HCT116 (cell line): ENCODE measurements around the gene TAGLN2. TPM values are rescaled to one million over a fixed set of nuclear protein-coding genes. Genes with fewer than 3 reads are reported as not detected.

Source experiments
- ATAC-seq: fragments of 200-7000 bp; cut with Tn5 transposase; 2 replicates; pipeline ENCODE4 v1.9.1; 2020; ENCODE audit warnings: mild to moderate bottlenecking, moderate library complexity
- BruUV-seq: library from RNA; stranded (reverse); fragments of 400-500 nt; replicated peaks from 2 replicates; lab custom pipeline; 2021; lab: Mats Ljungman, UMichigan
- CTCF ChIA-PET: fragments of 300-600 bp; sonication (Branson Sonifier 250); formaldehyde crosslinking; loops from one replicate; lab custom pipeline; 2021; ENCODE audit warnings: antibody characterized with exemption; lab: Charles Lee
- POLR2A ChIA-PET: fragments of 300-600, 350-600 bp; sonication (Branson Sonifier 250); formaldehyde crosslinking; loops from one replicate; lab custom pipeline; 2021; ENCODE audit warnings: antibody characterized with exemption; lab: Charles Lee
- RAD21 ChIA-PET, 2 experiments: fragments of 300-600 bp; sonication (Branson Sonifier 250); formaldehyde crosslinking; loops; one replicate each; lab custom pipeline; 2023; ENCODE audit warnings: low total read pairs in 2 of 2; ENCODE audit not compliant: uncharacterized antibody in 2 of 2, unreplicated experiment in 2 of 2, low non-redundant PET in 1 of 2; lab: Charles Lee
- DNase-seq: peaks from one replicate; pipeline ENCODE4 v3.0.0-alpha.2; 2010; ENCODE audit warnings: low read depth, low spot score
- H2AFZ ChIP-seq: fragments of 200-600 bp; shearing (Covaris generic), sonication (generic); 2 replicates; pipeline ENCODE4 v1.6.1; 2017; ENCODE audit warnings: low read depth, mixed run types, mixed read lengths, antibody characterized with exemption, low read length; ENCODE audit not compliant: poor library complexity, severe bottlenecking
- H3K27ac ChIP-seq: 2 replicates; pipeline ENCODE4 v1.5.1; 2012; ENCODE audit warnings: low read depth, low read length
- H3K27me3 ChIP-seq: fragments of 200-600 bp; sonication (generic); 2 replicates; pipeline ENCODE4 v1.6.1; 2016; ENCODE audit warnings: mixed run types, low read length, mixed read lengths; ENCODE audit not compliant: insufficient read depth
- H3K36me3 ChIP-seq, 2 experiments: fragments of 200-500 bp in 1 of 2; fragments of 200-600 bp in 1 of 2; sonication (Bioruptor generic) in 1 of 2; sonication (generic) in 1 of 2; 2 replicates each; pipeline versions ENCODE4 v1.5.1 to v1.6.1; 2014 to 2016; ENCODE audit warnings: low read length in 2 of 2, inconsistent platforms in 1 of 2, mixed read lengths in 1 of 2, mixed run types in 1 of 2; ENCODE audit not compliant: insufficient read depth in 2 of 2, control insufficient read depth in 1 of 2
- H3K4me1 ChIP-seq, 2 experiments: fragments of 200-600 bp in 1 of 2; sonication (generic) in 1 of 2; 2 replicates each; pipeline versions ENCODE4 v1.5.1 to v1.6.1; 2012 to 2017; ENCODE audit warnings: low read length in 2 of 2, inconsistent platforms in 1 of 2, mild to moderate bottlenecking in 1 of 2, mixed read lengths in 1 of 2, mixed run types in 1 of 2, moderate library complexity in 1 of 2; ENCODE audit not compliant: insufficient read depth in 2 of 2, control insufficient read depth in 1 of 2
- H3K4me2 ChIP-seq: fragments of 200-600 bp; sonication (generic); 2 replicates; pipeline ENCODE4 v1.6.1; 2017; ENCODE audit warnings: mixed run types, low read length, mixed read lengths
- H3K4me3 ChIP-seq, 2 experiments: fragments of 200-600 bp in 1 of 2; sonication (generic) in 1 of 2; replicated peaks in 1 of 2; 2 replicates each; pipeline ENCODE4 v1.5.1; 2011 to 2016; ENCODE audit warnings: low read length in 2 of 2, control low read depth in 1 of 2, low read depth in 1 of 2, mild to moderate bottlenecking in 1 of 2, mixed read lengths in 1 of 2, mixed run types in 1 of 2
- H3K79me2 ChIP-seq: fragments of 200-600 bp; sonication (generic); 2 replicates; pipeline ENCODE4 v1.6.1; 2017; ENCODE audit warnings: mild to moderate bottlenecking, mixed run types, low read length, moderate library complexity, mixed read lengths; ENCODE audit not compliant: insufficient read depth
- H3K9ac ChIP-seq: fragments of 200-600 bp; sonication (generic); 2 replicates; pipeline ENCODE4 v1.6.1; 2016; ENCODE audit warnings: low read length, mixed read lengths
- H3K9me2 ChIP-seq: fragments of 200-600 bp; sonication (generic), shearing (Covaris generic); 2 replicates; pipeline ENCODE4 v1.6.1; 2017; ENCODE audit warnings: mixed run types, mild to moderate bottlenecking, moderate library complexity; ENCODE audit not compliant: insufficient read depth
- H3K9me3 ChIP-seq, 2 experiments: fragments of 200-500 bp in 1 of 2; fragments of 200-600 bp in 1 of 2; sonication (Bioruptor generic) in 1 of 2; sonication (generic) in 1 of 2; 2 replicates each; pipeline ENCODE4 v1.6.1; 2014 to 2017; ENCODE audit warnings: low read length in 2 of 2, mixed read lengths in 2 of 2, inconsistent platforms in 1 of 2, low read depth in 1 of 2, mild to moderate bottlenecking in 1 of 2, mixed run types in 1 of 2, moderate library complexity in 1 of 2; ENCODE audit not compliant: control insufficient read depth in 1 of 2, insufficient read depth in 1 of 2
- H4K20me1 ChIP-seq: fragments of 200-600 bp; sonication (generic), shearing (Covaris generic); 2 replicates; pipeline ENCODE4 v1.6.1; 2017; ENCODE audit warnings: mixed run types, mild to moderate bottlenecking, moderate library complexity; ENCODE audit not compliant: insufficient read depth
- EGR1 ChIP-seq: IDR thresholded peaks from 2 replicates; pipeline ENCODE4 v1.6.1; 2012; ENCODE audit warnings: low read depth
- ELF1 ChIP-seq: IDR thresholded peaks from 2 replicates; pipeline ENCODE4 v1.6.1; 2012; ENCODE audit warnings: low read depth, borderline replicate concordance
- EZH2 ChIP-seq: fragments of 200-600 bp; sonication (generic); IDR thresholded peaks from 2 replicates; pipeline ENCODE4 v1.6.1; 2017; ENCODE audit warnings: antibody characterized with exemption, mixed run types
- FOSL1 ChIP-seq: IDR thresholded peaks from 2 replicates; pipeline ENCODE4 v1.6.1; 2012; ENCODE audit warnings: low read depth
- JUND ChIP-seq: IDR thresholded peaks from 2 replicates; pipeline ENCODE4 v1.6.1; 2012
- POLR2A ChIP-seq: IDR thresholded peaks from 2 replicates; pipeline ENCODE4 v1.7.0; 2011; ENCODE audit warnings: borderline replicate concordance; ENCODE audit not compliant: insufficient read depth, insufficient read length; ENCODE audit errors: extremely low read depth
- POLR2AphosphoS5 ChIP-seq: IDR thresholded peaks from 2 replicates; pipeline ENCODE4 v1.6.1; 2011; ENCODE audit warnings: mild to moderate bottlenecking, low read depth, low read length, moderate library complexity
- SRF ChIP-seq: IDR thresholded peaks from 2 replicates; pipeline ENCODE4 v1.6.1; 2012; ENCODE audit warnings: low read depth
- ZFX ChIP-seq: fragments of 450-650 bp; IDR thresholded peaks from 2 replicates; pipeline ENCODE4 v1.6.1; 2017
- intact Hi-C: fragments of 100-400 bp; cut with micrococcal nuclease; formaldehyde crosslinking; loops from 2 replicates; pipeline ENCODE4 v1.10.0; 2022
- total RNA-seq: library from RNA; stranded (reverse); gene quantifications from one replicate; pipeline ENCODE4 v1.2.1, GENCODE V29; 2021; ENCODE audit not compliant: unreplicated experiment
- TF ChIP-seq, protein P1 (sequence below), 3 experiments: fragments of 200-600 bp in 1 of 3; sonication (generic) in 1 of 3; IDR thresholded peaks in 2 of 3; conservative IDR thresholded peaks in 1 of 3; 2 replicates each; pipeline ENCODE4 v1.5.1; 2012 to 2017; ENCODE audit warnings: low read depth in 2 of 3, low read length in 2 of 3, antibody characterized with exemption in 1 of 3, borderline replicate concordance in 1 of 3, control low read depth in 1 of 3, mild to moderate bottlenecking in 1 of 3, mixed read lengths in 1 of 3, mixed run types in 1 of 3, moderate library complexity in 1 of 3; ENCODE audit not compliant: insufficient read depth in 1 of 3
- TF ChIP-seq, protein P2 (sequence below): IDR thresholded peaks from 2 replicates; pipeline ENCODE4 v1.6.1; 2012; ENCODE audit warnings: low read depth

Gene TAGLN2
- total RNA-seq, 1 experiment from 2014 or later: 127 TPM

DNA sequence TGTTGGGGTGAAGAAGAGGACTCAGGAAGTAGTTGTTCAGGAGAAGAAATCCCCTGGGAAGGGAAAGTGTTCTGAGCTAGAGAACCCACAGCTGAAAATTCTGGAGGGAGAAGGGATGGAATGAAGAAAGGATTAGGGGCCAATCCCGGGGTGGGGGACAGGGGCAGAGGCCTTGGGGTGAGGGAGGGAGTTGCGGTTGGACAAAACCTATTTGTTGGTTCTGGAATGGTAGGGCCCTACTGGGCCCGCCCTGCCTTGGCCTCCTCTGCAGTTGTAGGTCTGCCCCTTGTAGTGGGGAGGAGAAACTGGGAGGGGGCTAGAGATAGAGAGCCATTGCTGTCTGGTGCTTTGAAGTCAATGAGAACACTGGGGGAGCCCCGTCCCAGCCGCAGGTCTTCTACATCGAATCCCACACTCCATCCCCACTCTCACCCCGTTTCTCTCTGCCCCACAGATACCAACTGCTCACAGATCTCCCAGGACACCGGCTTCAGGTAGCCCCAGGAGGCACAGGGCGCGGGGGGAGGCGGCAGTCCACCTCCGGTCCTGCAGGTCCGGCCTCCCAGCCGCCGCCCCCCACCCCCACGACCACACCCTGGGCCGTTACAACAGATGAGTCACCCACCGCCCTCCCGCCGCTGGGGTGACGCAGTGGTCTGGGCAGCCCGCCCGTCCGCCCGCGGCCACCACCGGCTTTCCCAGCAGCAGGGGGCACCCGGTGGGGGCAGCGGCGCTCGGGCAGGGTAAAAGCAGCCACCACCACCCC lies 1.1 kb downstream of the TAGLN2 start (continued):
- TF ChIP-seq, protein P1, sequence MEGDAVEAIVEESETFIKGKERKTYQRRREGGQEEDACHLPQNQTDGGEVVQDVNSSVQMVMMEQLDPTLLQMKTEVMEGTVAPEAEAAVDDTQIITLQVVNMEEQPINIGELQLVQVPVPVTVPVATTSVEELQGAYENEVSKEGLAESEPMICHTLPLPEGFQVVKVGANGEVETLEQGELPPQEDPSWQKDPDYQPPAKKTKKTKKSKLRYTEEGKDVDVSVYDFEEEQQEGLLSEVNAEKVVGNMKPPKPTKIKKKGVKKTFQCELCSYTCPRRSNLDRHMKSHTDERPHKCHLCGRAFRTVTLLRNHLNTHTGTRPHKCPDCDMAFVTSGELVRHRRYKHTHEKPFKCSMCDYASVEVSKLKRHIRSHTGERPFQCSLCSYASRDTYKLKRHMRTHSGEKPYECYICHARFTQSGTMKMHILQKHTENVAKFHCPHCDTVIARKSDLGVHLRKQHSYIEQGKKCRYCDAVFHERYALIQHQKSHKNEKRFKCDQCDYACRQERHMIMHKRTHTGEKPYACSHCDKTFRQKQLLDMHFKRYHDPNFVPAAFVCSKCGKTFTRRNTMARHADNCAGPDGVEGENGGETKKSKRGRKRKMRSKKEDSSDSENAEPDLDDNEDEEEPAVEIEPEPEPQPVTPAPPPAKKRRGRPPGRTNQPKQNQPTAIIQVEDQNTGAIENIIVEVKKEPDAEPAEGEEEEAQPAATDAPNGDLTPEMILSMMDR (IDR thresholded peaks at IDR 0.05 in 2 of 3, conservative IDR thresholded peaks at IDR 0.05 in 1 of 3; ENCODE audit: borderline replicate concordance in 1 of 3, insufficient read depth in 1 of 3, low read depth in 2 of 3, low read length in 2 of 3): peak in 1 of 3 experiments; percentile 4; a peak in 1 of 6 replicates
- TF ChIP-seq SRF (no peak), JUND (peak; percentile 94)

DNA sequence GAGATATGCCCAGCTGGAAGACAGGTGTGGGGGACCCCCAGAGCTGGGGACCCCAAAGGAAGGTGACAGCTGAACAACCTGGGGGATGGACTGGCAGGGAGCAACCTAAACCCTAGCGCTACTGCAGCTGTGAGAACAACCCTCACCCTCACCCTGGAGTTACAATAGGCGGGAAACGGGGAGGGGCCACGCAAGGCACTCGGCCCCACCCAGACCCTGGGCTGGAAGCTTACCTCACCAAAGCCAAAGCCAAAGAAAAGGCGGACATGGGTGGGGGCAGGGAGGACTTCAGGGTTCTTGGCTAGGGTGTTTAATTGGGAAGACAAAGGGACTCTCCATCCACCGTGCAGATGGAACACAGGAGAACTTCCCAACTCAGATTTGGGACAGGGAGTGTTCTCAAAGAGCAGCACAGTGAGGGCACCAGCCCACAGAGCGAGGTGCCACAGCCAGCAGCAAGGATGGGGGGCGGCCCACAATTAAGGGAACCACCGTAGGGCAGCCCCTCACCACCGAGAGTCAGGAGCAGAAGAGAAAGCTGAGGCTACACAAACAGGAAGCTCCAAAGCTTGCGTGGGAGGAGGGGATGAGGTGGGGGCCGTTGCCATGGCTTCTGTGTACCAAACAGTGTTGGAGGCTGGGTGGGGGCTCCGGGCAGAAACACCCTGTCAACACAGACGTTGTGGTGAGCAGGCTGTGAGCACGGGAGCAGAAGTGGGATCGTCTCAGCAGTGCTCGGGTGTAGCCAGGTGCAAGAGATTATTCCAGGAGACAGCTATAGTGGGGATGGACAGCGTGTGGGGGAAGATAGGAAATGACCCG lies 1.9 kb downstream of the TAGLN2 start:
- Histone ChIP-seq H3K79me2 (peaks cover 36% of the 10 kb centered on the region), H3K36me3 (peaks cover 7 to 14% of the 10 kb centered on the region in 2 experiments; a peak in 2 of 4 replicates), H3K9me3 (no peaks in the 10 kb centered on the region), H2AFZ (no peak overlapping the region), H3K9ac (peak overlapping the region; percentile 87), H3K4me2 (peak overlapping the region; percentile 93), H3K9me2 (no peaks in the 10 kb centered on the region), H3K4me3 (peak overlapping the region; percentile 57 to 62), H3K4me1 (peaks cover 21 to 42% of the 10 kb centered on the region in 2 experiments), H3K27ac (no peak overlapping the region; the same call in 1 of the 2 replicates), H4K20me1 (no peaks in the 10 kb centered on the region; the same call in 1 of the 2 replicates), H3K27me3 (no peaks in the 10 kb centered on the region)
- CTCF ChIA-PET: interaction anchor here (0.9 to 1.1 kb wide), 2 partner anchors 84 to 329 kb away, joined by 3 to 7 read pairs; no protein-coding TSS in a partner anchor
- POLR2A ChIA-PET: no interaction called here
- no peak for ATAC-seq
- no peak for DNase-seq
- BruUV-seq: no TSS peak
- RAD21 ChIA-PET: no interaction called here
- intact Hi-C loops: no loop called here
- no peak for TF ChIP-seq POLR2AphosphoS5
- TF ChIP-seq ZFX: no peak
- TF ChIP-seq JUND: no peak
- TF ChIP-seq EGR1: no peak
- TF ChIP-seq, protein P2, sequence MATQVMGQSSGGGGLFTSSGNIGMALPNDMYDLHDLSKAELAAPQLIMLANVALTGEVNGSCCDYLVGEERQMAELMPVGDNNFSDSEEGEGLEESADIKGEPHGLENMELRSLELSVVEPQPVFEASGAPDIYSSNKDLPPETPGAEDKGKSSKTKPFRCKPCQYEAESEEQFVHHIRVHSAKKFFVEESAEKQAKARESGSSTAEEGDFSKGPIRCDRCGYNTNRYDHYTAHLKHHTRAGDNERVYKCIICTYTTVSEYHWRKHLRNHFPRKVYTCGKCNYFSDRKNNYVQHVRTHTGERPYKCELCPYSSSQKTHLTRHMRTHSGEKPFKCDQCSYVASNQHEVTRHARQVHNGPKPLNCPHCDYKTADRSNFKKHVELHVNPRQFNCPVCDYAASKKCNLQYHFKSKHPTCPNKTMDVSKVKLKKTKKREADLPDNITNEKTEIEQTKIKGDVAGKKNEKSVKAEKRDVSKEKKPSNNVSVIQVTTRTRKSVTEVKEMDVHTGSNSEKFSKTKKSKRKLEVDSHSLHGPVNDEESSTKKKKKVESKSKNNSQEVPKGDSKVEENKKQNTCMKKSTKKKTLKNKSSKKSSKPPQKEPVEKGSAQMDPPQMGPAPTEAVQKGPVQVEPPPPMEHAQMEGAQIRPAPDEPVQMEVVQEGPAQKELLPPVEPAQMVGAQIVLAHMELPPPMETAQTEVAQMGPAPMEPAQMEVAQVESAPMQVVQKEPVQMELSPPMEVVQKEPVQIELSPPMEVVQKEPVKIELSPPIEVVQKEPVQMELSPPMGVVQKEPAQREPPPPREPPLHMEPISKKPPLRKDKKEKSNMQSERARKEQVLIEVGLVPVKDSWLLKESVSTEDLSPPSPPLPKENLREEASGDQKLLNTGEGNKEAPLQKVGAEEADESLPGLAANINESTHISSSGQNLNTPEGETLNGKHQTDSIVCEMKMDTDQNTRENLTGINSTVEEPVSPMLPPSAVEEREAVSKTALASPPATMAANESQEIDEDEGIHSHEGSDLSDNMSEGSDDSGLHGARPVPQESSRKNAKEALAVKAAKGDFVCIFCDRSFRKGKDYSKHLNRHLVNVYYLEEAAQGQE: no peak
- no peak for TF ChIP-seq EZH2
- no peak for TF ChIP-seq ELF1
- TF ChIP-seq FOSL1: no peak
- no peak for TF ChIP-seq SRF
- no peak for TF ChIP-seq POLR2A
- TF ChIP-seq, protein P1 (IDR thresholded peaks at IDR 0.05 in 2 of 3, conservative IDR thresholded peaks at IDR 0.05 in 1 of 3; ENCODE audit: borderline replicate concordance in 1 of 3, insufficient read depth in 1 of 3, low read depth in 2 of 3, low read length in 2 of 3): no peak
